SK-N-SH treated with all-trans-retinoic acid at 6 μM for 48 hours (cell line): Measurements from ENCODE around the gene MTPN.

Experiments used
- ATAC-seq: fragments of 200-7000 bp; cut with Tn5 transposase; 3 replicates; pipeline ENCODE4 v1.9.1; 2020; ENCODE audit warnings: mild to moderate bottlenecking, moderate library complexity
- BACH2 ChIP-seq: fragments of 250-450 bp; sonication (Bioruptor Pico); IDR thresholded peaks from 2 replicates; pipeline ENCODE4 v1.9.0; 2021; ENCODE audit warnings: mild to moderate bottlenecking, borderline replicate concordance
- CREB5 ChIP-seq: fragments of 250-450 bp; sonication (Bioruptor Pico); IDR thresholded peaks from 2 replicates; pipeline ENCODE4 v1.5.1; 2020; ENCODE audit warnings: low read depth, mild to moderate bottlenecking, moderate library complexity
- CSDC2 ChIP-seq: fragments of 250-450 bp; sonication (Bioruptor Pico); IDR thresholded peaks from 2 replicates; pipeline ENCODE4 v1.5.0; 2020; ENCODE audit warnings: mild to moderate bottlenecking, moderate library complexity
- CSRNP3 ChIP-seq: fragments of 250-450 bp; sonication (Bioruptor Pico); IDR thresholded peaks from 2 replicates; pipeline ENCODE4 v1.5.1; 2021; ENCODE audit warnings: mild to moderate bottlenecking, moderate library complexity
- ESRRG ChIP-seq: fragments of 250-450 bp; sonication (Bioruptor Pico); IDR thresholded peaks from 2 replicates; pipeline ENCODE4 v1.6.1; 2021; ENCODE audit warnings: mild to moderate bottlenecking
- ISL1 ChIP-seq: fragments of 250-450 bp; sonication (Bioruptor Pico); IDR thresholded peaks from 2 replicates; pipeline ENCODE4 v2.1.2; 2022; ENCODE audit warnings: mild to moderate bottlenecking, moderate library complexity
- OSR1 ChIP-seq: fragments of 250-450 bp; sonication (Bioruptor Pico); IDR thresholded peaks from 2 replicates; pipeline ENCODE4 v1.8.0; 2022; ENCODE audit warnings: moderate library complexity, mild to moderate bottlenecking, inconsistent platforms
- POU6F1 ChIP-seq: fragments of 250-450 bp; sonication (Bioruptor Pico); IDR thresholded peaks from 2 replicates; pipeline ENCODE4 v1.8.0; 2021; ENCODE audit warnings: low read depth, mild to moderate bottlenecking, moderate library complexity, borderline replicate concordance
- PPARA ChIP-seq: fragments of 250-450 bp; sonication (Bioruptor Pico); IDR thresholded peaks from 2 replicates; pipeline ENCODE4 v1.5.0; 2020; ENCODE audit warnings: mild to moderate bottlenecking, borderline replicate concordance
- RARB ChIP-seq: fragments of 250-450 bp; sonication (Bioruptor Pico); IDR thresholded peaks from 2 replicates; pipeline ENCODE4 v1.8.0; 2021; ENCODE audit warnings: mild to moderate bottlenecking, moderate library complexity
- SNAI2 ChIP-seq: fragments of 250-450 bp; sonication (Bioruptor Pico); IDR thresholded peaks from 2 replicates; pipeline ENCODE4 v1.5.0; 2020; ENCODE audit warnings: mild to moderate bottlenecking, moderate library complexity
- TCF4 ChIP-seq: fragments of 250-450 bp; sonication (Bioruptor Pico); IDR thresholded peaks from 2 replicates; pipeline ENCODE4 v1.8.0; 2021; ENCODE audit warnings: mild to moderate bottlenecking, moderate library complexity, borderline replicate concordance
- TOX ChIP-seq: fragments of 250-450 bp; sonication (Bioruptor Pico); IDR thresholded peaks from 2 replicates; pipeline ENCODE4 v1.8.0; 2021; ENCODE audit warnings: mild to moderate bottlenecking, moderate library complexity, borderline replicate concordance
- TSHZ2 ChIP-seq: fragments of 250-450 bp; sonication (Bioruptor Pico); IDR thresholded peaks from 2 replicates; pipeline ENCODE4 v1.5.0; 2020; ENCODE audit warnings: mild to moderate bottlenecking, moderate library complexity
- ZFP3 ChIP-seq: fragments of 250-450 bp; sonication (Bioruptor Pico); IDR thresholded peaks from 2 replicates; pipeline ENCODE4 v1.5.0; 2020; ENCODE audit warnings: mild to moderate bottlenecking, moderate library complexity
- ZFP30 ChIP-seq: fragments of 450-650 bp; formaldehyde crosslinking; IDR thresholded peaks from 2 replicates; pipeline ENCODE4 v1.5.0; 2022; ENCODE audit warnings: mild to moderate bottlenecking, moderate library complexity
- ZNF565 ChIP-seq: fragments of 450-650 bp; formaldehyde crosslinking; conservative IDR thresholded peaks from 2 replicates; pipeline ENCODE4 v1.5.0; 2020; ENCODE audit warnings: low read depth, mild to moderate bottlenecking, moderate library complexity
- ZNF70 ChIP-seq: fragments of 450-650 bp; formaldehyde crosslinking; IDR thresholded peaks from 2 replicates; pipeline ENCODE4 v1.5.0; 2020; ENCODE audit warnings: mild to moderate bottlenecking, moderate library complexity
- ZNF8 ChIP-seq: fragments of 450-650 bp; formaldehyde crosslinking; IDR thresholded peaks from 2 replicates; pipeline ENCODE4 v1.5.0; 2020; ENCODE audit warnings: mild to moderate bottlenecking, moderate library complexity

The MTPN gene

GRCh38 chr7:135929249-135929648, 47.9 kb downstream of the MTPN start:
- TF ChIP-seq OSR1: no peak
- TF ChIP-seq ZNF565: no peak
- TF ChIP-seq BACH2 (CRISPR knock-in tag): no peak
- no peak for TF ChIP-seq POU6F1 (CRISPR knock-in tag)
- no peak for TF ChIP-seq ZNF8 (CRISPR knock-in tag)
- no peak for TF ChIP-seq CSRNP3
- no peak for TF ChIP-seq CSDC2 (CRISPR knock-in tag)
- no peak for TF ChIP-seq ESRRG (CRISPR knock-in tag)
- no peak for TF ChIP-seq CREB5 (CRISPR knock-in tag)
- no peak for ATAC-seq

GRCh38 chr7:135928136-135928535, 49.0 kb downstream of the MTPN start:
- ATAC-seq: no peak
- TF ChIP-seq PPARA (CRISPR knock-in tag): no peak
- no peak for TF ChIP-seq ESRRG (CRISPR knock-in tag)
- no peak for TF ChIP-seq TSHZ2
- TF ChIP-seq ISL1 (CRISPR knock-in tag): no peak
- no peak for TF ChIP-seq CSRNP3
- TF ChIP-seq CSDC2 (CRISPR knock-in tag): no peak
- no peak for TF ChIP-seq ZNF70 (CRISPR knock-in tag)
- TF ChIP-seq BACH2 (CRISPR knock-in tag): no peak
- TF ChIP-seq RARB (CRISPR knock-in tag): no peak
- TF ChIP-seq OSR1: no peak
- no peak for TF ChIP-seq ZNF565
- no peak for TF ChIP-seq TCF4 (CRISPR knock-in tag)
- no peak for TF ChIP-seq ZFP3 (CRISPR knock-in tag)
- TF ChIP-seq ZFP30 (CRISPR knock-in tag): no peak
- TF ChIP-seq TOX (CRISPR knock-in tag): no peak
- TF ChIP-seq POU6F1 (CRISPR knock-in tag): no peak
- TF ChIP-seq, all 23 proteins: peak for 0

- ATAC-seq: no peak; the same call in 2 of the 3 replicates
- TF ChIP-seq BACH2 (CRISPR knock-in tag): no peak
- TF ChIP-seq ZNF70 (CRISPR knock-in tag): no peak
These were observed 51.9 kb downstream of the MTPN start for GRCh38 chr7:135925210-135925609.

- no peak for TF ChIP-seq ZNF8 (CRISPR knock-in tag)
- TF ChIP-seq SNAI2 (CRISPR knock-in tag): no peak
- no peak for TF ChIP-seq ZNF70 (CRISPR knock-in tag)
These were observed 52.9 kb downstream of the MTPN start for GRCh38 chr7:135924302-135924701.

More at GRCh38 chr7:135924302-135924701, 52.9 kb downstream of the MTPN start:
- ATAC-seq: peak; percentile 27
